Choroid plexus epithelial cell (primary cell): ENCODE measurements around the gene CEND1.

Experiments
- DNase-seq: peaks from one replicate; pipeline ENCODE4 v3.0.0-alpha.2; 2010; ENCODE audit warnings: low read depth
- H3K4me3 ChIP-seq: 2 replicates; pipeline ENCODE4 v1.5.1; 2011; ENCODE audit warnings: low read depth, mild to moderate bottlenecking, control low read depth, low read length, moderate library complexity
- TF ChIP-seq, protein P1 (sequence below): conservative IDR thresholded peaks from 2 replicates; pipeline ENCODE4 v1.5.1; 2011; ENCODE audit warnings: low read depth, mild to moderate bottlenecking, control low read depth, inconsistent platforms, low read length, moderate library complexity

Gene CEND1

DNA sequence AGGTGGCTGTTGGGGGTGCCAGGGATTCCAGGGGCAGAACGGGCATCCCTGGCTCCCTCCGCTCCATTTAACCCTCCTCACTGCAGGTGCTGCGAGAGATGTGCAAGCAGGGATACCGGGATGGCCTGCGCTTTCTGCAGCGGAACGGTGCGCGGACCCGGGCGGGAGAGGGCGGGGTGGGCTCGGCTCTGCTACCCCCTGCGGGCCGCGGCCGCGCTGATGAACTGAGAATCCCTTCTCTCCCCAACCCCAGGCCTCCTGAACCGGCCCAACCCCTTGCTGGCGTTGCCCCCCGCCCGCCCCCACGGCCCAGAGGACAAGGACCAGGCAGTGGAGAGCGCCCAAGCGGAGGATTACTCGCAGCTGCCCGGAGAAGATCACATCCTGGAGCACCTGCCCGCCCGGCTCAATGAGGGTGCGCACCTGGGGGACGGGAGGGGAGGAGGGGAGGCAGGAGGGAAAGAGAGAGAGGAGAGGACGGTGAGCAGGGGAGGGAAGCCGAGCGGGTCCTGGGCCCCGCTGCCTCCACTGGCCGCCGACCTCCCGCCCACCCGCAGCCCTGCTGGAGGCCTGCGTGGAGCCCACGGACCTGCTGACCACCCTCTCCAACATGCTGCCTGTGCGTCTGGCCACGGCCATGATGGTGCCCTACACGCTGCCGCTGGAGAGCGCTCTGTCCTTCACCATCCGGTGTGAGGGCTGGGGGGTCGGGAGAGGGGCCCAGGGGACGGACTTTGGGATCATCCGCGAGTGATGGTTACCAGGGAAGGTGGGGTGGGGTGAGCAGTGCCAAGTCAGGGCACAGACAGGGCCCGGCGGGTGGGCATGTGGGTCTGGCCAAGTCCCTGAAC lies 33.8 kb upstream of the CEND1 start:
- H3K4me3 ChIP-seq: no peak overlapping the region
- TF ChIP-seq, protein P1, sequence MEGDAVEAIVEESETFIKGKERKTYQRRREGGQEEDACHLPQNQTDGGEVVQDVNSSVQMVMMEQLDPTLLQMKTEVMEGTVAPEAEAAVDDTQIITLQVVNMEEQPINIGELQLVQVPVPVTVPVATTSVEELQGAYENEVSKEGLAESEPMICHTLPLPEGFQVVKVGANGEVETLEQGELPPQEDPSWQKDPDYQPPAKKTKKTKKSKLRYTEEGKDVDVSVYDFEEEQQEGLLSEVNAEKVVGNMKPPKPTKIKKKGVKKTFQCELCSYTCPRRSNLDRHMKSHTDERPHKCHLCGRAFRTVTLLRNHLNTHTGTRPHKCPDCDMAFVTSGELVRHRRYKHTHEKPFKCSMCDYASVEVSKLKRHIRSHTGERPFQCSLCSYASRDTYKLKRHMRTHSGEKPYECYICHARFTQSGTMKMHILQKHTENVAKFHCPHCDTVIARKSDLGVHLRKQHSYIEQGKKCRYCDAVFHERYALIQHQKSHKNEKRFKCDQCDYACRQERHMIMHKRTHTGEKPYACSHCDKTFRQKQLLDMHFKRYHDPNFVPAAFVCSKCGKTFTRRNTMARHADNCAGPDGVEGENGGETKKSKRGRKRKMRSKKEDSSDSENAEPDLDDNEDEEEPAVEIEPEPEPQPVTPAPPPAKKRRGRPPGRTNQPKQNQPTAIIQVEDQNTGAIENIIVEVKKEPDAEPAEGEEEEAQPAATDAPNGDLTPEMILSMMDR: no peak
- no peak for DNase-seq

DNA sequence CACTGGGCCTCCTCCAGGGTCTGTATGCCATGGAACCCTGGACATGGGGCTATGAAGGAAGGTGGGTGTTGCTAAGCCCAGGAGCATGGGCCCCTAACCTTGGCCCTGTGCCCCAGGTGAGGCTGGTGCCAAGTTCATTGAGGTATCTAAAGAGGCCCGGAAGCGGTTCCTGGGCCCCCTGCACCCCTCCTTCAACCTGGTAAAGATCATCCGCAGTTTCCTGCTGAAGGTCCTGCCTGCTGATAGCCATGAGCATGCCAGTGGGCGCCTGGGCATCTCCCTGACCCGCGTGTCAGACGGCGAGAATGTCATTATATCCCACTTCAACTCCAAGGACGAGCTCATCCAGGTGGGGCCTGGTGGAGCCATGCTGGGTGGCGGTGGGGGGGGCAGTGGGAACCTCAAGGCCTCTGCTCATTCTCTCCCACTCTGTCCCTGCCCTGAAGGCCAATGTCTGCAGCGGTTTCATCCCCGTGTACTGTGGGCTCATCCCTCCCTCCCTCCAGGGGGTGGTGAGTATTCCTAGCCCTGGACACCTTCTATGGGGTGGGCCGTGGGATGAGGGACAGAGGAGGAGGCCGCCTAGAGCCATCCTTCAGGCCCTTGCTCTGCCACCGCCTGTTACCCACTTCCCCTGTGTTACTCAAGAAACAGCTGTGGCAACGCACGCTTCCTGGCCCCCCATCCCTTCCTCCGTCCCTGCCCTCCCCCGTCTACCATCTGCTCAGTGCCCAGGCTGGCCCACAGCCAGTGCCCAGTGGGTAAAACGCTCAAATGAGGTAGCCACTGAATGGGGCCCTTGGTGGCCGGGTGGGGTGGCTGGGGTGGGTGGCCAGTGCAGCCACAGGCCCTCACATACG lies 31.9 kb upstream of the CEND1 start:
- TF ChIP-seq, protein P1: no peak
- no peak for DNase-seq
- no peak overlapping the region for H3K4me3 ChIP-seq

DNA sequence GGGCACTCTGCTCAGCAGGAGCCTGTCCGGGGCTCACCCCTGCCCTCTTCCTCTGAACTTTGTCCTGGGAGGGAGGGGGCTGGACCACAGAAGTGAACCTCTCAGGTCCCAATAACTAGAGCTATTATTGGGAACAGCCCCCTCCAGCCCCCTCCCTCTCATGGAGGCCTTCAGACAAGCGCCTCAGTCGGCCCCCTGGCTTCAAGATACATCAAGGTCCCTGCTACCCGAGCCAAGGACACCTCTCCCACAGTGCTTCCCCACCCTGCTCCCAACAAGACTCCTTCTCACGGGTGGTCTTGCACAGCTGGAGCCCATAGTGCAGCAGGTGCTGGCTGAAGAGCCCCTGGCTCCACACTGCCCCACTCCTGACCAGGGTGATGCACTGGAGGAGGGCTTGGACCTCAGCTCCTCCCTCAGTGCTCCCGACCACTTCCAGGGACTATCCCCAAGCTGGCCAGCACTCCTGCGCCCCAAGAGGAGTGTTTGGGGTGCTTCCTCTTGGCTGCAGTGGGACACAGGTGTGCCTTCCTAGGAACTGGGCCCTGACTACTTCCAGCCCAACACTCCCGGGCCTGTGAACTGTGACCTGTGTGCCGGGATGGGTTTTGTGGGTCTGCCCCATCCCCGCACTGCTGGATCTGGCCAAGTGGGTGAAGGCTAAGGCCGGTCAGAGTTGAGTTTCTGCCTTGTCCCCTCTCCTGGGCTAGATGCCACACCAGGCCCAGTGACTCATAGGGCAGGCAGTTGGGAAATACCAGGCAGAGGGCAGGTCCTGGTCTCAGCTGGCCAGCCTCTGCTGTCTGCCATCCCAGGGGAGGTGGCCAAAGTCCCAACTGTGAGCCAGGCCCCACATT lies 31.0 kb upstream of the CEND1 start:
- H3K4me3 ChIP-seq: peak overlapping the region; percentile 72
- TF ChIP-seq, protein P1: no peak
- no peak for DNase-seq

DNA sequence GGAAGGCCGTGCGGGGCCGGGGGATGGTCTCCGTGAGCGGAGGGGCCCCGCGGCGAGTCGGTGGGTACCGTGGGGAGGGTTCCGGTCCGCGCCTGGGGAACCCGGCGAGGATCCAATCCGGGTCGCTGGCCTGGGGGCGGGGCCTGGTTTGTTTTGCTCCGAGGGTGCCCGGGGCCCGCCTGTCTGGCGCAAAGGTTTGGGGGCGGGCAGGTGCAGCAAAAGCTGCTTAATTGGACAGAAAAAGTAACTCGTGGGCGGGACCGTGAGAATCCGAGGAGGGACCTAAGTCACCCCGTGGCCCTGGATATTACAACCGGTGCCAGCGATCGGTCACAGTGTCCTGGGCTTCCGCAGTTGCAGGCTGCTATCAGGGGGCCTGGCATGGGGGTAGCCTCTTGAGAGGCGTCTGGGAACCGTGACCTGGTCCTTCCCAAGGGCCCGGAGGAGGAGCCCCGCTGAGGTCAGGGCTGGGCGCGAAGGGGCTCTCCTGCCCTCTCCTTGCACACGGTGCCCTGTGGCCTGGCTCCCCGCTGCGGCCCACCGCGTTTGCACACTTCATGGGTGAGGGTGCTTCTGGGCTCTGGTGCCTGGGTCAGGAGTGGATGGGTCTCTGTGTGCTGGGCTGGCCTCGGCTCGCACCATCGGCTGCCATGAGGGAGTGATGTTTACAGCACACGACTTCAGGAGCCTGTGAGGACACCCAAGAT lies 30.2 kb upstream of the CEND1 start:
- TF ChIP-seq, protein P1: no peak
- H3K4me3 ChIP-seq: peak overlapping the region; percentile 72
- peak; percentile 76 for DNase-seq

DNA sequence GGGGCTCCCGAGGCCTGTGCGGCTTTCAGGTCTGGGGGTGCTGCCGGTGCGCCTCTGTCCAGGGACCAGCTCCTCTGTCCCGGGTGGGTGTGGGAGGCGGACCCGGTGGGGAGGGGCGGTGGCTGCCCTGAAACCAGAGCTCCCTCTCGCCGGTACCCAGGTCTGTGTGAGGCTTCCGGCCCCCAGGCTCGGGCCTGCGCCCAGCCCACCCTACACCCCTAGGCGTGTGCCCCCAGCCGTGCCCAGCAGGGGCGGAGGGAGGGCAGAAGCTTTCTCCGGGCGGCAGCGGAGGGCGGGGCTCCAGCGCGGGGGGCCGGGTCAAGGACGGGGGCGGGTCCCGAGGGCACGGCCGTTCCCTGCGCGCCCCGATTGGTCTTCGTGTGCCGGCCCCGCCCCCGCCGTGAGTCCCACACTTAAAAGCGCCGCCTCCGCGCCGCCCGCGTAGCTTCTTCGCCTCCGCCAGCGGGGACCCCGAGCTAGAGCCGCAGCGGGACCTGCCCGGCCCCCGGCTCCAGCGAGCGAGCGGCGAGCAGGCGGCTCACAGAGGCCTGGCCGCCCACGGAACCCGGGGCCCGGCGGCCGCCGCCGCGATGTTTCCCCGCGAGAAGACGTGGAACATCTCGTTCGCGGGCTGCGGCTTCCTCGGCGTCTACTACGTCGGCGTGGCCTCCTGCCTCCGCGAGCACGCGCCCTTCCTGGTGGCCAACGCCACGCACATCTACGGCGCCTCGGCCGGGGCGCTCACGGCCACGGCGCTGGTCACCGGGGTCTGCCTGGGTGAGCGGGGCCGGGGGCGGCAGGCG lies 29.4 kb upstream of the CEND1 start:
- TF ChIP-seq, protein P1: no peak
- peak overlapping the region; percentile 72 for H3K4me3 ChIP-seq
- DNase-seq: peak; percentile 84
